WTC11 (cell line): ENCODE data around the gene HBM.

Source experiments
- CBFB ChIP-seq: sonication (generic); formaldehyde crosslinking; IDR thresholded peaks from 2 replicates; pipeline ENCODE4 v1.8.1; 2022; ENCODE audit warnings: mild to moderate bottlenecking, low read depth, missing genetic modification reagents
- TEAD4 ChIP-seq: sonication (generic); formaldehyde crosslinking; IDR thresholded peaks from 2 replicates; pipeline ENCODE4 v1.8.0; 2022; ENCODE audit warnings: mild to moderate bottlenecking, missing genetic modification reagents
- ZNF512 ChIP-seq: sonication (generic); formaldehyde crosslinking; IDR thresholded peaks from 2 replicates; pipeline ENCODE4 v1.8.1; 2022; ENCODE audit warnings: missing genetic modification reagents, borderline replicate concordance

- TF ChIP-seq TEAD4 (CRISPR knock-in tag) (no peak), ZNF512 (CRISPR knock-in tag) (no peak), CBFB (no peak)
Observed at GRCh38 chr16:154217-155030, 11.4 kb upstream of the HBM start.
